Duodenal mucosa (tissue), 2 donors: ENCODE results near the gene PRPF31.

ENCODE experiments used
- H3K27ac ChIP-seq: one replicate; pipeline ENCODE4 v1.7.0; 2013; ENCODE audit warnings: low read depth, low read length
- H3K27me3 ChIP-seq, 2 donors: one replicate each; pipeline ENCODE4 v1.7.0; 2013; ENCODE audit warnings: low read length in 2 of 2, control low read depth in 1 of 2; ENCODE audit not compliant: insufficient read depth in 2 of 2, control insufficient read depth in 1 of 2
- H3K36me3 ChIP-seq, 2 donors: one replicate each; pipeline ENCODE4 v1.7.0; 2013; ENCODE audit warnings: low read length in 2 of 2, control low read depth in 1 of 2; ENCODE audit not compliant: insufficient read depth in 2 of 2, control insufficient read depth in 1 of 2
- H3K4me1 ChIP-seq, 2 donors: one replicate each; pipeline ENCODE4 v1.7.0; 2013; ENCODE audit warnings: low read length in 2 of 2, control low read depth in 1 of 2; ENCODE audit not compliant: insufficient read depth in 2 of 2, control insufficient read depth in 1 of 2
- H3K4me3 ChIP-seq, 2 donors: one replicate each; pipeline ENCODE4 v1.7.0; 2013; ENCODE audit warnings: low read length in 2 of 2, low read depth in 1 of 2
- H3K9ac ChIP-seq, 2 donors: one replicate each; pipeline ENCODE4 v1.7.0; 2013; ENCODE audit warnings: low read length in 2 of 2, low read depth in 1 of 2
- H3K9me3 ChIP-seq, 2 donors: one replicate each; pipeline ENCODE4 v1.7.0; 2013; ENCODE audit warnings: low read length in 2 of 2, control low read depth in 1 of 2; ENCODE audit not compliant: control insufficient read depth in 1 of 2

Gene PRPF31

DNA sequence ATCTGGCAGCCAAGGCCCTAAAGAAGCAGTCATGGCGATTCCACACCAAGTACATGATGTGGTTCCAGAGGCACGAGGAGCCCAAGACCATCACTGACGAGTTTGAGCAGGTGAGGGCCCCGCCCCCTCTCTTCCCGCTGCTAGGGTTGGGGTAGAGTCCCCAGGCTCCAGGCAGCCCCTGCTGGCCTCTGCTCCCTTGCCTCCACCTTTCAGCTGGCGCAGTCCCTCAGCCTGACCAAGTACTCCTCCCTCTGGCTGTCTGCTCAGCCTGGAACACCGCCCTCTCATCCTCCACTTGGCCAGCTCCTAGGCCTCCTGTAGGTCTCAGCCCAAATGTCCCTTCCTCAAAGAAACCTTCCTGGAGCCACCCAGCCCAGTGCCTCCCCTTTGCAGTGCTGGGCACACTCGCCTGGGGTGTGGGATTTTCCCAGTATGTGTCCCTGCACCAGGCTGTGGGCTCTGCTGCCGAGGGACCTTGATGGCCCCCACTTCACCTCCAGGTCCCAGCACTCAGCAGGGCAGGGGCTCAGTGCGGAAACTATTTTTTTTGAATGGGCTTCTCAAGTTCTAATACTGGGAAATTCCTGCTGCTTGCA, 38.3 kb downstream of the PRPF31 start:
- Histone ChIP-seq H3K4me3 (no peak overlapping the region), H3K9ac (no peak overlapping the region), H3K9me3 (no peaks in the 10 kb centered on the region), H3K4me1 (peaks cover 10 to 12% of the 10 kb centered on the region in 2 donors), H3K27me3 (no peaks in the 10 kb centered on the region), H3K27ac (no peak overlapping the region), H3K36me3 (peaks cover 73 to 90% of the 10 kb centered on the region in 2 donors)

DNA sequence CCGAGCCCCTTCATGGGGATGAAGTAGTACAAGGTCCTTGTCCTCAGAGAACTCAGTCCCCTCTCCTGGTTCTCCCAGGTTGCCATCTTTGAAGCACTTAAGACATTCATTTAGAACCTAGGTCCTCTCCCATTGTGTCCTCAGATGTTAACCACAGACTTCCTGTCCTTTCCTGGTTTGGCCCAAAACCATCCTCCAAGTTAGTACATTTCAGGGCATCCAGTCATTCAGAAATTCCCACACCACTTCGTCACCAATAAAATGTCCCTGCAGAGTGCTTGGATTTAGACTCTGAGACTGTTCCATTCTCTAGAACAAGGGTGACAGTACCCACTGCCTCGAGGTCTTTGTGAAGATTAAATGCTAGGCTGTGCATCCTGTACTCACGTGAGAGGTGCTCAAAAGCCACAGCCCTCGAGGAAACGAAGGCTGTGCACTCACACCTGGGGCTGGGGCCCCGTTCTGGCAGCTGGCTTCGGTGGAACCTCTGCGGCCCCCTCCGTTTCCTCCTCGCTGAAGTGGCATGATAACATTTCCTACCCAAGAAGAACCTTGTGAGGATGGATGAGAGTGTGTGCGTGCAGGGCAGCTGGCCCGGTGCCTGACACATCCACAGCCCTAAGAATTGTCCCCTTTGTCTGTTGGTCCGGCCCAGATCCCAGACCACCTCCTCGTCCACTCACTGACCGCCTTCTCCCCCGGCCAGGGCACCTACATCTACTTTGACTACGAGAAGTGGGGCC, 39.2 kb downstream of the PRPF31 start:
- Histone ChIP-seq H3K4me1 (peaks cover 14% of the 10 kb centered on the region in 2 donors), H3K36me3 (peaks cover 63 to 80% of the 10 kb centered on the region in 2 donors), H3K27ac (no peak overlapping the region), H3K4me3 (no peak overlapping the region), H3K9ac (no peak overlapping the region), H3K27me3 (no peaks in the 10 kb centered on the region), H3K9me3 (no peaks in the 10 kb centered on the region)

DNA sequence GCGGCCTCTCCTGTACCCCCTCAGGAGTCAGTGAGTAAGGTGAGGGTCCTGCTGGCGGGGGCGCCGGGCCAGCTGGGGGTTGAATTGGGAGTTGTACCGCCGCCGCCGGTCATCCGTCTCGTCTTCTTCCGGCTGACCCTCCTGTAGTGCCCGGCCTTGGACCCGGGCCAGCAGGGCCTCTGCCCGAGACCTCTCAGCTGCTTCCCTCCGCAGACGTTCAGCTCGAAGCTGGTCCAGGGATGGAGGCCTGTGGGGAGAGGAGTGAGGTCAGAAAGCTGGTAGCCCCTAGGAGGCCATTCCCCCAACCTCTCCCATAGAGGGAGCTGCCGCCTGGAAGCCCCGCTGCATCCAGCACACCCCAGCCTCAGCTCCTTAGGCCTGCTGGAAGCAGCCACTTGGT, 40.1 kb downstream of the PRPF31 start:
- H3K9me3 ChIP-seq: no peaks in the 10 kb centered on the region
- no peak overlapping the region for H3K27ac ChIP-seq
- peaks cover 21% of the 10 kb centered on the region in 2 donors for H3K4me1 ChIP-seq
- peaks cover 56 to 73% of the 10 kb centered on the region in 2 donors for H3K36me3 ChIP-seq
- H3K9ac ChIP-seq: no peak overlapping the region
- no peak overlapping the region for H3K4me3 ChIP-seq
- no peaks in the 10 kb centered on the region for H3K27me3 ChIP-seq

DNA sequence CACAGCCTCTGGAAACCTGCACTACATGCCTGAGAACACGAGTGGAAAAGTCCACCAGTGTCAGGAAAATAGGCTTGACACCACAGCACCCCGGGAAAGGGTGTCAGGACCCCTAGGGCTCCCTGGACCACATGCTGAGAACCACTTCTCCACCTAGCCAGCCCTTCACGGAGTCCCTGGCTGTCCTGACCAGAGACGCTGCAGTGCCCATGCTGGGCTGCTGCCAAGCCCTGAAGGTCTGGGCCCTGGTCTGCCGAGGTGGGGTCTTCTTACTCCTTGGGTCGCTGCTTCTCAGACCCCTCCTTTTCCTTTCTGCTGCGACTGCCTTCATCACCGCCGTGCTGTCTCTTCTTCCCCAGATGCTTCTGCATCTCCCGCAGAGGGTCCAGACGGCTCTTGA, 40.9 kb downstream of the PRPF31 start:
- no peak overlapping the region for H3K4me3 ChIP-seq
- no peak overlapping the region for H3K9ac ChIP-seq
- H3K9me3 ChIP-seq: no peaks in the 10 kb centered on the region
- H3K4me1 ChIP-seq: peaks cover 24 to 25% of the 10 kb centered on the region in 2 donors
- no peak overlapping the region for H3K27ac ChIP-seq
- H3K27me3 ChIP-seq: no peaks in the 10 kb centered on the region
- peaks cover 50 to 68% of the 10 kb centered on the region in 2 donors for H3K36me3 ChIP-seq

DNA sequence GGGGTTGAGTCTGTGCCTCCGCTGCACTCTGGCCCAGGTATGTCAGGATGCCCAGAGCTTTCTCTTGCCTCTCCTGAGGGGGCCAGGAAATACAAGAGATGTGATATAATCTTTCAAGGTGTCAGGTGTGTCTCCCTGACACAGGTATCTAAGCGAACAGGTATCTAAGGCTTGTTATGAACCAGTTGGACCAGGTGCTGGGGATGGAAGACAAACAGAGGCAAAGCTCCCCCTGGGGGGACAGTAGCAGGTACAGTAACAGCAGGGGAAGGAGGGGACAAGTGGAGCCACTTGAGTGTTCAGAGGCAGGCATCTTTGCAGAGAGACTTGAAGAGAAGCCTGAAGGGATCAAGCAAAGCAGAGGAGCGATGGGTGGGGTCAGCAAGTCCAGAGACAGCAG, 41.4 kb downstream of the PRPF31 start:
- H3K36me3 ChIP-seq: peaks cover 46 to 63% of the 10 kb centered on the region in 2 donors
- no peaks in the 10 kb centered on the region for H3K9me3 ChIP-seq
- no peaks in the 10 kb centered on the region for H3K27me3 ChIP-seq
- no peak overlapping the region for H3K9ac ChIP-seq
- H3K27ac ChIP-seq: no peak overlapping the region
- peaks cover 24 to 30% of the 10 kb centered on the region in 2 donors for H3K4me1 ChIP-seq
- no peak overlapping the region for H3K4me3 ChIP-seq

DNA sequence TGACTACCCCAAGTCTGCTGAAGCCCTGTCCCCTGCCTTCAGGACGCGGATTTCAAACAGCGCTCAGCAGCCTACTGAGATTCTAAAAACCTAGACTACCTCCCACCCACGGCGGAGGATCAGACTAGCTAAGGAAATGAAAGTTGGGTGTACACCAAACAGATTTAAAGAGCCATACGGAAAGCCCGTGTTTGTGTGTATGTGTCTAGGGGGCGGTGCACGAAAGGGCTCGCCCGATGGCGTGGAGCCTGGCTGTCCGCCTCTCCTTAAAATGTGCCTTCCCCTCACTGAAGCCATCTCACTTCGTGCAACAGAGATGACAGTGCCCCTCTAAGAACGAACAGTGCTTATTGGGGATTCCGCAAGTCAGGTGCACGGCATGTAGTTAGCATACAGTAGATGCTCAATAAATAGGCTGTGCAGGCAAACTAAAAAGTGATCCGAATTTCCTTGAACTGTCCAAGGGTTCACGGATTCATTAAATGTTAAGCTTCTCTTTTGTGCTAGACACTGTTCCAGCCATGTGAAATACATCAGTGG, 43.3 kb downstream of the PRPF31 start:
- Histone ChIP-seq H3K27me3 (no peaks in the 10 kb centered on the region), H3K36me3 (peaks cover 29 to 44% of the 10 kb centered on the region in 2 donors), H3K9ac (peak overlapping the region; percentile 71 to 92), H3K4me1 (peaks cover 30 to 36% of the 10 kb centered on the region in 2 donors), H3K9me3 (no peaks in the 10 kb centered on the region), H3K27ac (peak overlapping the region; percentile 96), H3K4me3 (peak overlapping the region; percentile 85 to 96)

DNA sequence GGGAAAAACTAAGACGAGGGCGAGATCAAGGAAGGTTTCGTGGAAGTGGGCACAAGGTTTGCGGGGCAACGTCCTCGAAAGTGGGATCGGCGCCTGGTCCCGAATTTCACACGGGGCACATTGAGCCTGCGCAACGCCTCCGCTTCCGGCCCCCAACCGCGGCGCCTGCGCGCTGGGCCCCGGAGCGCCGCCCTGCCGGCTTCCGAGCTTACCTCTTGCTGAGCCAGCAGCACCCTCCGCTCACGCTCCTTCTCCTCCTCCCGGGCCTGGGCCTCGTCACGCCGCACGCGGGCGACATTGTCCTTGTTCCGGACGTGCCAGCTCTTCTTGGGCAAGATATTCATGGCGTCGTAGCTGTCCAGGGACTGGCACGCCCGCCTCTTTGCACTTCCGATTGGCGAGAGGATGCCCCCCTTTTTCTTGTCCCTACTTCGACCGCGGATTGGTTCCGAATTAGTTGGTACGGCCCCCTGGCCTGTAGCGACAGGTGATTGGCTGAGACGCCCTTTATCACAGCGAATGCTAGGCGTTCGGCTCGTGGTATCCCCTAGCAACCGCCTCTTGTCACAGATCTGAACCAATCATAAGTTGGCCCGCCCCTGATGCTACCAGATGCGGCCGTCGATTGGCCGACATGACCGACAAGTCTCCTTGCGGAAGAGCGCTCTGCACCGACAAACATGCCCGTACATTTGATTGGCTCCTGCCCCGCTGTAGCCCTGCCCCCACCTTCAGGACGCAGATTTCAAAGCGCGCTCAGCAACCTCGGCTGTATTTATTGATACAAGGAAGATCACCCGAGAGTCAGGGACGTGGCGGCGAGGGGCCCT, 44.0 kb downstream of the PRPF31 start, which contains the start of gene LENG1:
LENG1 (minus strand) TSS at position 370 of the 830 bp plus-strand sequence; CDS start at position 344, 26 bp downstream.
- Histone ChIP-seq H3K27me3 (no peaks in the 10 kb centered on the region), H3K4me1 (peaks cover 34 to 41% of the 10 kb centered on the region in 2 donors), H3K9me3 (no peaks in the 10 kb centered on the region), H3K9ac (peak within 1 kb of the TSS; percentile 71 to 92), H3K36me3 (peaks cover 22 to 37% of the 10 kb centered on the region in 2 donors), H3K4me3 (peak within 1 kb of the TSS; percentile 85 to 96), H3K27ac (peak within 1 kb of the TSS; percentile 96)

DNA sequence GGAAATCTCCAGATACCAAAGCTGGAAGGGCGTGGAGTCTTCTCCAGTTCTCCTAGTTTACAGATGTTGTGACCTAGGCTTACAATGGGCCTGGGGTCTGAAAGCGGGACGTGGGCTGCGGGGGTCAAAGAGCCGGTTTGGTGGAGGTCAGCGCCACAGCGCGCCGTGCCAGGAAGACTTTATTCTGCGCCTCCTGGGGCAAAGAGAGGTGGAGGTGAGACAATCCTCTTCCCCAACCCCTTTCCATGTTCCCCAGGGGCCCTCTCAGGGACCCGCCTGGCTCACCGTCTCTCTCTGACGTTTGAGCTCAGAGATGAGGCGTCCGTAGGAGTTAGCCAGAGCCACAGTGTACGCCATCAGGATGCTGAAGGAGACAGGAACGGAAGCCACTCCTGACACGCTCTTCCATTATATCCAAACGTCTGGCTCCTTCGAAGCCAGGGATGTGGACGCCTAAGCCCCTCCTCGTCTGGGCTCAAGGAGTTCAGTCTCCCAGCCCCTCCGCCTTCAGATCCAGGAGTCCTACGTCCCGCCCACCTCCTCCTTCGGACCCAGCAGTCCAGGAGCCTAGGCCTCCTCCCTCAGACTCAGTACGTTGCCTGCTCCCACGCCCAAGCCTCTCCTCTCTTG, 44.7 kb downstream of the PRPF31 start:
- Histone ChIP-seq H3K36me3 (peaks cover 16 to 29% of the 10 kb centered on the region in 2 donors), H3K4me1 (peaks cover 30 to 47% of the 10 kb centered on the region in 2 donors), H3K9me3 (no peaks in the 10 kb centered on the region), H3K4me3 (peak overlapping the region; percentile 68 to 79), H3K9ac (peak overlapping the region; percentile 57 to 85), H3K27ac (peak overlapping the region; percentile 61), H3K27me3 (no peaks in the 10 kb centered on the region)

DNA sequence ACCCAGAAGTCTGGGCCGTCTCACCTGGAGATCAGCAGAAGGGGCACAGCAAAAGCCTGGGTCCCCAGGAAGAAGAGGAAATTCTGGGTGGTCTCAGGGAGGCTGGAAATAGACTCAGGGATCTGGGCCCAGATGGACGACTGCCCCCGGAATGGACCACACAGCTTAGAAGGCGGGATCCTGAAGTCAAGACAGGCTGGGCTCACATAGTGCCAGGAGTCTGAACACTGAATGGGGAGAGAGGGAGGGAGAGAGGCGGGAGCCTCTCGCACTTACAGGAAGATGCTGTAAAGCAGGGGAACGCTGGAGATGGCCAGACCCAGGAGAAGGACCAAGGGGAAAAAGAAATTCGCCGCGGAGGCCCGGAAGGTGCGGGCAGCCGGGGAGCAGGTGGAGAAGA, 45.3 kb downstream of the PRPF31 start:
- no peaks in the 10 kb centered on the region for H3K27me3 ChIP-seq
- peak overlapping the region; percentile 68 to 79 for H3K4me3 ChIP-seq
- peaks cover 35 to 52% of the 10 kb centered on the region in 2 donors for H3K4me1 ChIP-seq

More for the DNA sequence above, 45.3 kb downstream of the PRPF31 start:
- H3K9ac ChIP-seq: peak overlapping the region; percentile 57 to 85
- H3K27ac ChIP-seq: no peak overlapping the region
- no peaks in the 10 kb centered on the region for H3K9me3 ChIP-seq
- peaks cover 12 to 24% of the 10 kb centered on the region in 2 donors for H3K36me3 ChIP-seq
